Measurements from ENCODE around the gene RIOK3. TPM values are rescaled to one million over a fixed set of nuclear protein-coding genes. Genes with fewer than 3 reads are reported as not detected.

Gene RIOK3
- total and polyA plus RNA-seq, 2 of the 4 experiments (the other 2 are of a cell fraction), result 21.5 to 38.9 TPM

DNA sequence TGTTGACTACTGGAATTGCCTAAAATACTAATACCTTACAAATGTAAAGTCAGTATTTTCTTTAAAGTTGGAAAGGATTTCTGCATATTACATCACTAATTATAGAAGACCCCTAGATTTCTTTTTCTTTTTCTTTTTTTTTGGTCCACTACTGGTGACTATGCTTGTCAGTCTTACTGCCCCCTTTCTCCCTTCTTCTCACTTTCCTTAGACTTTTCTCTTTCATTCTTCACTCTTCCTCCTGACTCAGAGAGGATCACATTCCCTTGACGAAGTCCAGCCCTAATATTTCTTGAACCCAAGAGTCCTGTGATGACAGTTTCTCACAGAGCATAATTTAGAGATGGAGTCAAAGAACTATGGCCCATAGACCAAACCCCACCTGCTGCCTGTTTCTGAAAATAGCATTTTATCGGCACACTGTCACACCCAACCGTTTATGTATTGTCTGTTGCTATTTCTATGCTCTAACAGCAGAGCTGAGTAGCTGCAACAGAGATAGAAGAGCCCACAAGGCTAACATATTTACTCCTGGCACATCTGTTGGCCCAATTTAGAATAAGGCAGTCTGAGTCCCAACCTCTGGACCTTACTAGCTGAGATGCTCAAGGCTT lies 40.6 kb upstream of the RIOK3 start:
- TF ChIP-seq BHLHE40 (IDR thresholded peaks at IDR 0.05; ENCODE audit: low read depth, low read length) (no peak), NFE2L2 (IDR thresholded peaks at IDR 0.05; ENCODE audit: low read depth, low read length) (no peak), SMC3 (IDR thresholded peaks at IDR 0.05; ENCODE audit: low read depth, low read length) (no peak), FOS (IDR thresholded peaks at IDR 0.05; ENCODE audit: low read depth, low read length) (no peak), RFX5 (IDR thresholded peaks at IDR 0.05; ENCODE audit: low read depth, low read length) (no peak), MXI1 (IDR thresholded peaks at IDR 0.05; ENCODE audit: borderline replicate concordance, low read depth, low read length) (no peak), MAFK (IDR thresholded peaks at IDR 0.05; ENCODE audit: low read depth, low read length) (no peak), RCOR1 (IDR thresholded peaks at IDR 0.05; ENCODE audit: insufficient replicate concordance, low read length) (no peak), CHD1 (IDR thresholded peaks at IDR 0.05; ENCODE audit: low read depth, low read length) (no peak), POLR2A (IDR thresholded peaks at IDR 0.05; ENCODE audit: low read depth, low read length) (no peak), ELK1 (IDR thresholded peaks at IDR 0.05; ENCODE audit: borderline replicate concordance, low read depth, low read length) (no peak), MAZ (IDR thresholded peaks at IDR 0.05; ENCODE audit: borderline replicate concordance, low read depth, low read length) (no peak), RAD21 (IDR thresholded peaks at IDR 0.05; ENCODE audit: low read length) (no peak)
- TF ChIP-seq, protein P1, sequence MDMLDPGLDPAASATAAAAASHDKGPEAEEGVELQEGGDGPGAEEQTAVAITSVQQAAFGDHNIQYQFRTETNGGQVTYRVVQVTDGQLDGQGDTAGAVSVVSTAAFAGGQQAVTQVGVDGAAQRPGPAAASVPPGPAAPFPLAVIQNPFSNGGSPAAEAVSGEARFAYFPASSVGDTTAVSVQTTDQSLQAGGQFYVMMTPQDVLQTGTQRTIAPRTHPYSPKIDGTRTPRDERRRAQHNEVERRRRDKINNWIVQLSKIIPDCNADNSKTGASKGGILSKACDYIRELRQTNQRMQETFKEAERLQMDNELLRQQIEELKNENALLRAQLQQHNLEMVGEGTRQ (IDR thresholded peaks at IDR 0.05; ENCODE audit: low read depth, low read length), result no peak
- TF ChIP-seq, protein P2, sequence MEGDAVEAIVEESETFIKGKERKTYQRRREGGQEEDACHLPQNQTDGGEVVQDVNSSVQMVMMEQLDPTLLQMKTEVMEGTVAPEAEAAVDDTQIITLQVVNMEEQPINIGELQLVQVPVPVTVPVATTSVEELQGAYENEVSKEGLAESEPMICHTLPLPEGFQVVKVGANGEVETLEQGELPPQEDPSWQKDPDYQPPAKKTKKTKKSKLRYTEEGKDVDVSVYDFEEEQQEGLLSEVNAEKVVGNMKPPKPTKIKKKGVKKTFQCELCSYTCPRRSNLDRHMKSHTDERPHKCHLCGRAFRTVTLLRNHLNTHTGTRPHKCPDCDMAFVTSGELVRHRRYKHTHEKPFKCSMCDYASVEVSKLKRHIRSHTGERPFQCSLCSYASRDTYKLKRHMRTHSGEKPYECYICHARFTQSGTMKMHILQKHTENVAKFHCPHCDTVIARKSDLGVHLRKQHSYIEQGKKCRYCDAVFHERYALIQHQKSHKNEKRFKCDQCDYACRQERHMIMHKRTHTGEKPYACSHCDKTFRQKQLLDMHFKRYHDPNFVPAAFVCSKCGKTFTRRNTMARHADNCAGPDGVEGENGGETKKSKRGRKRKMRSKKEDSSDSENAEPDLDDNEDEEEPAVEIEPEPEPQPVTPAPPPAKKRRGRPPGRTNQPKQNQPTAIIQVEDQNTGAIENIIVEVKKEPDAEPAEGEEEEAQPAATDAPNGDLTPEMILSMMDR (conservative IDR thresholded peaks at IDR 0.05; ENCODE audit: low read depth, low read length), result no peak
- in situ Hi-C loops (cut with MboI; ENCODE audit: low sequenced_read_pairs), result loop anchor here (5.0 to 10.0 kb wide), 3 partner anchors 280 to 598 kb away; no protein-coding TSS in a partner anchor

More for the DNA sequence above, 40.6 kb upstream of the RIOK3 start:
- Histone ChIP-seq H3K23ac (ENCODE audit: low read depth, low read length) (no peak overlapping the region), H2BK15ac (ENCODE audit: low read depth, low read length) (0 out of 3 replicates have a peak overlapping the region, but pooled peaks have one; percentile 51), H3K27me3 (ENCODE audit: control insufficient read depth, insufficient read depth, low read length) (no peaks in the 10 kb centered on the region), H2AK5ac (ENCODE audit: low read depth, low read length) (peak overlapping the region; percentile 32; the same call in 1 of the 2 replicates), H4K8ac (ENCODE audit: low read depth in 2 of 2, low read length in 2 of 2) (no peak overlapping the region), H2BK20ac (ENCODE audit: low read depth, low read length) (no peak overlapping the region), H3K36me3 (ENCODE audit: control insufficient read depth, insufficient read depth, low read length) (no peaks in the 10 kb centered on the region; the same call in 1 of the 2 replicates), H3K79me1 (ENCODE audit: low read depth in 1 of 2, low read length in 2 of 2) (no peaks in the 10 kb centered on the region), H3K18ac (ENCODE audit: low read depth, low read length) (no peak overlapping the region), H3K9me1 (ENCODE audit: insufficient read depth, low read length) (no peaks in the 10 kb centered on the region), H3K4me3 (ENCODE audit: insufficient read depth, low read depth, low read length) (no peak overlapping the region), H4K5ac (ENCODE audit: low read depth, low read length) (no peak overlapping the region), H3K56ac (ENCODE audit: extremely low read depth, insufficient read depth, low read length) (no peak overlapping the region), H3K4me1 (ENCODE audit: control insufficient read depth, insufficient read depth, low read length) (no peaks in the 10 kb centered on the region), H3K27ac (ENCODE audit: insufficient read depth, low read length) (no peak overlapping the region), H2BK5ac (ENCODE audit: low read depth, low read length, poor library complexity, severe bottlenecking) (no peak overlapping the region), H3K4ac (ENCODE audit: low read depth, low read length) (no peak overlapping the region), H2BK120ac (ENCODE audit: low read depth, low read length) (no peak overlapping the region), H4K91ac (ENCODE audit: insufficient read depth, low read depth, low read length) (no peak overlapping the region), H2AK9ac (replicated peaks; ENCODE audit: low read depth, low read length, poor library complexity) (no peak overlapping the region), H3K9me3 (ENCODE audit: control insufficient read depth, insufficient read depth, low read length) (no peaks in the 10 kb centered on the region), H3K14ac (replicated peaks; ENCODE audit: low read depth, low read length) (no peak overlapping the region), H3K9ac (ENCODE audit: low read depth, low read length) (no peak overlapping the region), H3K4me2 (ENCODE audit: low read depth, low read length) (no peak overlapping the region), H4K20me1 (ENCODE audit: insufficient read depth, low read length) (no peaks in the 10 kb centered on the region), H2AFZ (replicated peaks; ENCODE audit: low read length, poor library complexity) (no peak overlapping the region)
- DNase-seq (no peak), ATAC-seq (ENCODE audit: low read depth) (no peak)
- ChIA-PET CTCF (interaction anchor here (0.6 to 0.8 kb wide), 3 partner anchors 281 to 334 kb away, joined by 3 read pairs; no protein-coding TSS in a partner anchor), POLR2A (ENCODE audit: unreplicated experiment) (no interaction called here)
- WGBS, 2 experiments (ENCODE audit: extremely low coverage in 2 of 2, insufficient read length in 1 of 2), result 92% methylated on average over 2 of the region's 3 CpGs; no CpG with 5 or more reads in 1 of the 2 experiments
- intact Hi-C loops (cut with micrococcal nuclease) (loop anchor here (5.0 to 10.0 kb wide), 2 partner anchors 480 to 598 kb away; partner anchors contain the start of gene RBBP8), dilution Hi-C loops (cut with HindIII; ENCODE audit: low sequenced_read_pairs, unreplicated experiment) (no loop called here)
- BruUV-seq (replicated peaks), result no TSS peak
